GM15510 (cell line): ENCODE measurements around the gene ARSG.

Source experiments
- POLR2A ChIP-seq: IDR thresholded peaks from 3 replicates; pipeline ENCODE4 v1.6.1; 2011; ENCODE audit warnings: borderline replicate concordance; ENCODE audit not compliant: insufficient read length; ENCODE audit errors: extremely low read depth

Gene ARSG

DNA sequence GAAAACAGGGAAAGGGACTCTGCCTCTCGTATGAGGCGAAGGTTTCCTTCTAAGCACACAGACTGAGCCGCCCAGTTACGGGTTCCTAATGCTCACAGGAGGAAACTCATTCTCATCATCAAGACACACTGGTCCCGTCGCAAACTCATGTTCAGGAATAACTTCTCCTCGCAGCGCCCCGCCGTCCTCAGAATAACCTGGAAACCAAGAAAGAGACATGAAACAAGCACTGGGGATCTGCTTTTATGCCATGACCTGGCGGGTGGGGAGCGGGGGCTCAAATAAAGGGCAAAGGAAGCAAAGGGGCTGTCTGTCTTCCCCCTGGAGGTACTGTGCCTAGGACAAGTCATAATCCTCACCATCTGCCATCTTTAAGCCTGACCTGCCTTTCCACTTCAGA lies 134.7 kb downstream of the ARSG start:
- no peak for TF ChIP-seq POLR2A

GRCh38 chr17:68427575-68427974 lies 136.3 kb downstream of the ARSG start:
- no peak for TF ChIP-seq POLR2A

DNA sequence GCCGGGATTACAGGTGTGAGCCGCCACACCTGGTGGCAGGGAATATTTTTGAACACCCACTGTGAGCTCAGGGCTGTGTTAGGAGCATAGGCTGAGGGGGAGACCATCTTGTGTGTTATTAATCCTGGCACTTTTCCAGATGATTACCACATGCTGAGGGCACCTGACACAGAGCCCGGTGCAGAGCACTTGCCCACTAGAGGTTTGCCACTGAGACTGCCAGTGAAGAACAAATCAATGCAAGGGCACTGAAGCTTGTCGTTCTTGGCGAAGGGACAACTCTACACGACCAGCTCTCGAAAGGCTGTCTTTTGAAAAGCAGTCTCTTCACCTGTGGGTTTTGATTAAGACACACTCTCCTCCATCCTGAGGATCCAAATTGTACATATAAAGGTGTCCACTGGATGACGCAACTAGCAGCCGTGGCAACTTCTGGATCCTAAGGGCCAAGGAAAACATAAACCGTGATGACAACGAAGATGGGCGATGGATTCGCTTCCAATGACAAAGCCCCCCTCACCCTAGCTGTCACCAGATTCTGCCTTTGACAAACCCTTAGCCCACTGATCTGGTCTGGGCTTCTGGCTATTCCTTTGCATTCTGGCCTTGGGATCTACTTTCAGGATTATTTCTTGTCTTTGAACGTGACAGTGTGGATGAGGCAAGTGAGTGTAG lies 137.3 kb downstream of the ARSG start:
- no peak for TF ChIP-seq POLR2A

DNA sequence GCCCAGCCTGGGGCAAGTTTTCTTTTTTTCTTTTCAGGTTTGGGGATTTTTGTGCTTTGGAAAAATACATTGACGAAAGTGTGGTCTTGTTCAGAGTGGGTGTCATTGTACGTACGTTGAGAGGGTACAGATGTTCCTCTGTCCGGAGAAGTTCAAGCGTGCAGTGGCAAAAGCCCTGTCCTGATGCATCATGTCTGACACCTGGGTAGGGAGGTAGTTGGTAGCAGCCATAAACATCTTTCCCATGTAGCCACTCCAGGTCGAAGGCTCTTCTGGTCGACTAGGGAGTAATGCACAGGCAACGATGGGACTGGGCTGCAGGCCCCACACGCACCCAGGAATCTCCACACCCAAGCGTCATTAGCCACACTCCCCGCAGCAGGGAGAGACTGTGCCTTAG lies 138.6 kb downstream of the ARSG start:
- TF ChIP-seq POLR2A = no peak

DNA sequence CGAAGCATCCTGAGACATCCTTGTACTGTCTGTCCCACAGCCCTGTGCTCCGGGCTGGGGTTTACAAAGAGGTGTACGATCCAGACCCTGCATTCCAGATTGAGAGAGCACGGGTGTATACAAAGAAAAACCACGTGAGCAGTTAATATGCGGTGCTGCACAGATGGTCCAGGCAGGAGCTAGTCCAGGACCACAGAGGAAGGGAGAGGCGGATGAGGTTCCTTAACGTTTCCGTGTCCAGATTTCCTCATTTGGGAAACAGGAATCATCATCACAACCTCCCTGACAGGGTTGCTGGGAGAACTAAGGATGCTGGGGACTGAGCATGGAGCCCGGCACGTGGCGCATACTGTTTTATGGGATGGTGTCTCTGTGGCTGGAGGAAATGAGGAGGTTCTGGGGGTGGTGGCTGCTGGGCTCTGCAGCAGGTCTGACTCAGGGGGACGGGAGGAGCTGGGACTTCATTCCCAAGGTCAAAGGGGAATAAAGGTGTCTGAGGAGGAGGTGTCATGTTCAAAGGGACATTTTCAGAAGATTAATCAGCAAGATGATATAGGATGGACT lies 139.8 kb downstream of the ARSG start:
- TF ChIP-seq POLR2A = no peak

DNA sequence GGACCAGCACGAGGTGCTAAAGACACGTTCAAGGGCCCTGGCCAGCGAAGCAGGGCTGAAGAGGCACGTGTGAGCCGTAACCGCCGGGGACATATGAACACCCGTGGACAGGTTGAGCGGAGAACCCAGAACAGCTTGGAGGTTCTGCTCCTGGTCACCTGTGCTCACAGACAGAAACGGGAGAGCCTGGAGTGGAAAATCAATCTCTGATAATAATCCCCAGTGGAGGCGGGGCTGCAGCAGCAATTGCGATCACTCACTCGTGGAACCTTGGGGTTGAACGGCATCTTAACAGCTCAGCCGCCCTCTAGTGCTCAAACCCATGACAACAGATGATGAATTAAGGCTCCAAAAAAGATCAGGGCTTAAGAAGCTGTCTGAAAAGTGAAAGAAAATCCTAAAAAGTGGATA lies 140.4 kb downstream of the ARSG start:
- no peak for TF ChIP-seq POLR2A

DNA sequence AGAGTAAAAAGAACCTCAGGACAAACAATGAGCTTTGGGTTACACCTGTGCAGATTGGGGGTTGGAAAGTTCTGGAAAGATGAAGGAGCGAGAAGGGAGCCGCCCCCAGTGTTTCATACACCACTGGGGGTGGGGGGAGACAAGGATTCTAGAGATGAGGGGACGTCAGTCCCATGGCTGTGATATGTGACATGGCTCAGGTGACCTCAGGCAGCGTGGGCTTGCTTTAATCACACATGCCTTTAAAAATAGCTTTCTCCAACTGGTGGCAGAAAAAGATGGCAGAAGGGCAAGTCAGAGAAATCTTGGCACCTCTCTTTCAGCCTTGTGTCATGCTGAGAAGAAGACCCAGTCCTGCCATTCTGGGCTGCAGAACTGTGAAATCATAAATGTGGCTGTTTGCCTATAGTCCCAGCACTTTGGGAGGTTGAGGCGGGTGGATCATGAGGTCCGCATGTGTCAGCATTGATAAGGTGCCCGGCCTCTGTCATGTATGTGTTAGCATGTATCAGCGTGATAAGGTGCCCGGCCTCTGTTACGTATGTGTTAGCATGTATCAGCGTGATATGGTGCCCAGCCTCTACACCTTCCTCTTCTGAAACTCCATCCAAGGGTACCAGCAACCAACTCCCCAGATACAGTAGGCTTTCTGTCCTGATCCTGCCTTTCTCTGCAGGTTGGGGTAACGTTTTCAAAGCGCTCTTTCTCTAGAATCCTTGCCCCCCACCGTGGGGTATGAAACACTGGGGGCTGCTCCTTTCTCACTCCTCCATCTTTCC lies 141.0 kb downstream of the ARSG start:
- TF ChIP-seq POLR2A = no peak

DNA sequence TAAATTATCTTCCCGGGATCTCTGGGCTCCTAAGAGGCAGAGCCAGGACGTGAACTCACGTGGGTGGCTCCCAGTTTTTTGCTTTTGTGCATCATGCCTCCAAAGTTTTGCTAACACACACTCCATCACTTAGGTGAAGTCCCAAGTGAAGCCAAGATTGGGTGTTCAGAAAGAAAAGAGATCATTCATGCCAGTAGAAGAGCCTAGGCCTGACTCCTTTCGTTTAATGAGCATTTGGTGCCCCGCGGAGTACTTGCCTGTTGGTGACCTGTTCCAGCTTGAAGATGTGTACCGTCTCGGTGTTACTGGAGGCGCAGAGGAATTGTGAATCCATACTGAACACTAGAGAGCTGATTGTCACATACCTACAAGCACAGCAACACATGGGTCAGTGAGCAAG lies 141.9 kb downstream of the ARSG start:
- TF ChIP-seq POLR2A = no peak

DNA sequence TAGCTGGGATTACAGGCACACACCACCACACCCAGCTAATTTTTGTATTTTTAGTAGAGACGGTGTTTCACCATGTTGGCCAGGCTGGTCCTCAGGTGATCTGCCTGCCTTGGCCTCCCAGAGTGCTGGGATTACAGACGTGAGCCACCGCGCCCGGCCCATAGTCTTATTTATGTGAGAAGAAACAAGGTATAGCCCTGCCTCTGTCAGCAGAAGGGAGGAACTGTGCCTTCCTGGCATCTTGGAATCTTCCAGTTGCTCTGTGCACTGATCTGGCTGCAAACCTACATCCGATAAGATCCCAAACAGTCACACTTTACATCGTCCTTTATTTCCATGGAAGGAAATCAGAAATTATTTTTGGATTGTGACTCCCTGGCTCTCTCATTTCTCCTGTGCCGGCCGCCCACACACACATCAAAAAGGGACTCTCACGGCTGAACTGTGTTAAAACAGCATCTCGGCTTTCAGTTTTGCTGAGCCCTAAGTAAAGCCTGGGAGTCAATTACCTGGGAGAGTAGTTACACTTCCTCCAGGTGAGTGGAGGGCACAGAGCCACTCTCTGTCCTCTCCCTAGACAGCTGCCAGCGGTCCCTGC lies 142.7 kb downstream of the ARSG start:
- TF ChIP-seq POLR2A = no peak

DNA sequence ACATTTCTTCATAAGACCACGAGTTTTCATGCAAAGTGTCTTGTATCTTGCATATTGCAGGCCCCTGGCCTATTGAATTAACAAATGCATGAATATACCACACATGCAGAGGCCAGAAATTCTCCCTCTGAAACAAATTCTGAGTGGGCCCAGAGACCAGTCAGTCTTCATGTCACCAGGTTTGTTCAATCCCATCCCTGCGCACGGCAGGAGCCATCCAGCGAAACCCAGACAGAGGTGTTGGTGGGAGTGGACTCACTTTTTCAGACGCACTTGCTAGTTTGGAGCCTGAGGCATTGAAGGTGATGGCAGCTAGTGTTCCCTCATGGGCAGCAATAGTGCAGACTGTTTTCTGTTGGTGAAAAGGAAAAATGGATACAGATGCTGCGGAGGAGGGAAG lies 144.1 kb downstream of the ARSG start:
- TF ChIP-seq POLR2A = no peak

DNA sequence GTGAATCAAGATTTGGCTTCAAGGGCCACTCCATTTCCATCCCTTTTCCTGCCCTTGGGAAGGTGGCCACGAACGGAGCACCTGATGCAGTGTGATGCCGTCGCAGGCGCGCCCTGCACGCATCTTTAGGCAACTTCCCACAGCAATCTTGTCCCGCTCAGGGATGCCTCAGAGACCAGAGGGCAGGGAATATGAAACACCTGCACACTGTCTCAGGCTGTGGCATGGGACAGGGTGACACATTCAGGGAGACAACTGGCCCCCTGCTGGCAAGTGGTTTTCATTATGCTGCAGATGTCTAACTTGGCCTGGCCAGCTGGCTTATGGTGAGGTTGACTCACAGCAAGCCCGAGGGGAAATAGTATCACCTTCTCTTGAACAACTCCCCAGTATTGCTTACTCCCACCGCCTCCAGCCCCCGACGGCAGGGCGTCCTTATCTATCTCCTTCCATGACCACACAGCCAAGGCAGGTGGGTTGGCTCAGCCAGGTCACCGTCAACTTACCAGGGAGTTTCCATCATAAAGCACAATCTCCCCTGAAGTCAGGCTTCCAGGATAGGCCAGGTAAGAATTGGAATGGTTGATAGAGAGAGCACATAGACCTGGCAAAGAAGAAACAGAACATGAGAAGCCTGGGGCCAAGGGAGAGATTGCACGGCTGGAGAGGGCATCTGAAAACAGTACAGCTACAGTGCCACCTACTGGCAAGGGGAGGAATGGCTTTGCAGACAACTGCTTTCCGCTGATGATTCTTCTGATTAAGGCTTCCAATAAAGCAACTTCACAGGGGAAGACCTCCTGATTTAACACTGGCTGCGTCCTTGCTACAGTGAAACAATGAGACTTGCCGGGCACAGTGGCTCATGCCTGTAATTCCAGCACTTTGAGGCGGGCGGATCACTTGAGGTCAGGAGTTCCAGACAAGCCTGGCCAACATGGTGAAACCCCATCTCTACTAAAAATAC lies 144.9 kb downstream of the ARSG start:
- TF ChIP-seq POLR2A = no peak

- TF ChIP-seq POLR2A = no peak
Measured at GRCh38 chr17:68437979-68438822, 146.9 kb downstream of the ARSG start.

DNA sequence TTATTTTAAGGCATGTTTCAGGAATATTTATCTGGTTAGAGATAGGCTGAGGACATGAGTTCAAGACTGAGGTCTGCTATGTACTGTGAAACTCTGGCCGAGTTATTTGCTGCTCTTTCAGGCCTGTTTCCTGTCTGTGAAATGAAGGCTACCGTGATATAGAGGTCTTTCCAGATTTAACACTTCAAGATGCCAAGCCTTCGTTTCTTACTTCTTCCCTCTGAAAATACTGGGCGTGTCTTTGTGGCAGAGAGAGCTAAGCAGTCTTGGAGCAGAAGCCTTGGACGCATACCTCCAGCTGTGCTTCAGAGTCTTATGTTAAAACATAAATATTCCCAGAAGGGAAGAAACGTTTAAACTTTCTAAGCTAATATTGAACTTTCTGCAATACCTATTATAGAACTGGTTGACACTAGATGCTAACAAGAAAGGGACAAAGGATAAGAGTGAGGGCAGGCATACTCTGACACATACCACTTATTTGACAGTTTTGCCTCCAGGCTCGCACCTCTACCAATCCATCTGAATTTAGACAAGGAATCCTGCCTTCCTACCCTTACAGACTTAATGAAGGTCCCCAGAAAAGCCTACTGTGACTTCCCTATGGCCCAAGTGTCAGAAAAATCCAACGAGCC lies 148.5 kb downstream of the ARSG start:
- TF ChIP-seq POLR2A = no peak
